ENCODE results near the gene ASB4. TPM values are rescaled to one million over a fixed set of nuclear protein-coding genes. Genes with fewer than 3 reads are reported as not detected.

ASB4 gene
- total RNA-seq, 1 experiment from 2014 or later: 0.06 TPM

DNA sequence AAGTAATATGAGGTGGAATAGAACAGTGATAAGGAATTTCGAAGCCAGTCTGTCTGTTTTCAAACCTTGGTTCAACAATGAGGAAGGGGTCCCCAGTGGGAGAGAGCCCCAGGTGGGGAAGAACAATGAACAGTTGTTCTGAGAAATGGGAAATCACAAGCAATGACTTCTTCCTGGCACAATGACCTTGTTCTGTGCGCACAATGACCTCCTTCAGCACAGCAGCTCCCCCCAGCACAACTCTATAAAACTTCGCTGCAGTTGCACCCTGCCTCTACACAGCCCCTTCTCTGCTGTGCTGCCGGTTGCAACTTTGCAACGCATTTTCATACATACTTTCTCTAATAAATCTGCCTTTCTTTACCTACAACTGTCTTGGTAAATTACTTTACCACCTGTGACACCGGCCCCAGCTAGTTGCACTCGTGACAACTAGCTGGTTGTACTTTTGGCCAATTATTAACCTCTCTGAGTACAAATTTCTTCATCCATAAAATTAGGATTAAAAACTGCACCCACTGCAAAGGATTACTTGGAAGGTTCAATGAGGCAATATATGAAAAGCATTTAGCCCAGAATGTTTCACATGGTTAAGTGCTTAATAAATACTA is 40.5 kb downstream of the ASB4 start:
- DNase-seq (ENCODE audit: low read depth): no peak

DNA sequence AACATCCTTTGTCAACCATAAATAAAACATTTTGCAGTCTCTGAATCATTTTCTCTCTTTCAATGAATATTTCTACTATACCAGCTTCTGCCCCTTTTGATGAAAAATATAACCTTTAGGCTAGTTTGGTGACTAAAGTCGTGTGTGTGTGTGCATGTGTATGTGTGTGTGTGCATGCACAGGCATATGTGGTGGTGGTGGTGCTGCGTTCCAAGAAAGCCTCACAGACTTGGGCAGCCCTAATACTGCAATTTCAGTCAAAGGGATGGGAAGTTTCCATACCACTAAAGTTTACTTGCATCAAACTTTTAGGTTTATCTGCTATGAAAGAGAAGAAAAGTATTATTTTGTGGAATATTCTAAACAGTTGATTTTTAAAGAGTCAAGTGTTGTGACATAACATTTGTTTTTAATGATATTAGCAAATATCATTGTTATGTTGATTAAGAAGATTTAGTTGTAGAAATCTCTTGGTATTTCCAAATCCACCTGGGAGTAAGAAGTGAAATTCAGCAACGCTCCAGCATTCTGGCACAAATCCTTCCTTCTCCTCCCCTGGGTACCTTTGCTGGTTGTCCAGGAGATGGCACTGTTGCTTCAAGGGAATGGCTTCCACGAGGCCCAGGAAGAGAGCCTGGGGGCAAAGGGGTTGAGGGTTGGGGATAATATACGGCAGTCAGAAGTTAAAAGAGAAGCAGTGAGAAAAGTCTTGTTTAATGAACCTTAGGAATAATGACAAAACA is 41.5 kb downstream of the ASB4 start:
- DNase-seq (ENCODE audit: low read depth): peak; percentile 62

- no peak for DNase-seq (ENCODE audit: low read depth)
Measured at GRCh38 chr7:95527776-95528250, 42.1 kb downstream of the ASB4 start.

- no peak for DNase-seq (ENCODE audit: low read depth)
Measured at GRCh38 chr7:95529701-95530100, 44.0 kb downstream of the ASB4 start.

DNA sequence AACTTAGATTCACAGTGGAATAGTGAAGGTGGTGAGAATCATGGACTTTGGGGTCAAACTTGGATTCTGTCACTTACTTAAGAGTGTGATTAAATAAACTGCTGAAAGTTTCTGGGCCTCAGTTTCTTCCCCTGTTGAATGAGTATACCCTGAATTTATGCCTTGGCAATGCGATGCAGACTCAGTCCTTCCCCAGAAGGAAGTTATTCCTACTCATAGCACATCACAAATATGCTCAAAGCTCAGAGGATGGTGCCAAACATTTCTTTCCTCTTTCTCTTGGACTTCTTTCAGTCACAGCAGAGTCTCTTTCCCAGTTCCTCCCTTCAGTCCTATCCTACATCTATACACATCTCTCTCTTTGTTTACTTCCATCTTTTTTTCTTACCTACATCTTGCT is 45.1 kb downstream of the ASB4 start:
- no peak for DNase-seq (ENCODE audit: low read depth)

DNA sequence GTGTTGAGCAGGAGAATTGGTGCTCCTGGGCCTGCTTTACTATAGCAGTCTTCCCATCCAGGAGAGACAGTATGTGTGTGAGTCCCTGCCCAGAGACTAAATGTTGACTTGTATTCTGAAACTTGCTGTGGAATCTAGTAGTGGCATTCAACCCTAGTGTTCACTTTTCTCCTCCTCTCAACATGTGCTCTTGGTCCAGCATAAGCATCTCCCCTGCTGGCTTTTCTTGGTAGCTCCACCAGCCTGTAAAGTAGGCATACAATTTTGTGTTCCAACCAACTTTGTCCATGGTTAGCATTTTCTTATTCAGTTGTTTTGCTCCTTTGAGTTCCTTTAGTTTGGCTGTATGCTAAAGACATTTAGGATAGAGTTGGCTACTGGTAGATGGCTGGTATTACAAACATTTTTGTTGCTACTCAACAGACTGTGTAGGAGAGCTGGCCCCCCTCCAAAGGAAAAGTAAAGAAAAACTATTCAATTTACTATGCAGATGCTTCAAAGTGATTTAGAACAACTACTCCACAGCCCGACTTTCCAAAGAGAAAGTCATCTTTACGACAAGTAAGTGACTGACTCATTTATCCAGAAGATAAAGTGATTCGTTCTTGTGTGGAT is 46.0 kb downstream of the ASB4 start:
- no peak for DNase-seq (ENCODE audit: low read depth)

DNA sequence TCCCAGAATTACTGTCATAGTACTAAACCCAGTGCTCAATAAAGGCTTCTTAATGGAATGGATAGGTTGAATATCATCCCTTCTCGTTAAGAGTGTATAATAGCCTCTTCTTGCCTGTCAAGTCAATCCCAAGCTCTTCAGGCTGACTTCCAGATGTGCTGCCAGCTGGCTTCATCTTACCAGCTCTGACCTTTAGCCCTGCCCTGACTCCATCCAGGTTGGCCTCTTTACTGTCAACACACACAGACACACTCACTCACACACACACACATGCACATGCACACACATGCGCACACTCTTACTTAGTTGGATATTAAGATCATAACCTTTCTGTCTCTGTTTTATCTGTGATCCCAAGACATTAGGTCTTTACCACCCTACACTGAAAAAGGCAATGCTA is 49.1 kb downstream of the ASB4 start:
- DNase-seq (ENCODE audit: low read depth): no peak

- no peak for DNase-seq (ENCODE audit: low read depth)
Measured at GRCh38 chr7:95535662-95536061, 49.9 kb downstream of the ASB4 start.

GRCh38 chr7:95536656-95537311 is 51.0 kb downstream of the ASB4 start:
- no peak for DNase-seq (ENCODE audit: low read depth)

DNA sequence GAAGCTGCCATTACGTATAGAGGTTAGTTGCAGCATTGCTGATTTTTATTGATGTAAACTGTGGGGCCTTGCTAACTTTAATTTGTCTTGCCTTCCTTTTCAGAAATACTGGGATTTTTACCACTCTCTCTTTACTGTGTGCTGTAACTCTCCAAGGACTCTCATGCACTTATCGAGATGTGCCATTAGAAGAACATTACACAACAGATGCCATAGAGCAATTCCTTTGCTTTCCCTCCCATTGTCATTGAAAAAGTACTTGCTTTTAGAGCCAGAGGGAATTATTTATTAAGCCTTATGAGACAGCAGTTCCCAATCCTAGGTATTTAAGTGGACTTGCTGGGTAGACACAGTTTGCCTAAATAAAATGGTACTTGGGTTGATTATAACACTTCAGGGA is 51.7 kb downstream of the ASB4 start:
- DNase-seq (ENCODE audit: low read depth): no peak

DNA sequence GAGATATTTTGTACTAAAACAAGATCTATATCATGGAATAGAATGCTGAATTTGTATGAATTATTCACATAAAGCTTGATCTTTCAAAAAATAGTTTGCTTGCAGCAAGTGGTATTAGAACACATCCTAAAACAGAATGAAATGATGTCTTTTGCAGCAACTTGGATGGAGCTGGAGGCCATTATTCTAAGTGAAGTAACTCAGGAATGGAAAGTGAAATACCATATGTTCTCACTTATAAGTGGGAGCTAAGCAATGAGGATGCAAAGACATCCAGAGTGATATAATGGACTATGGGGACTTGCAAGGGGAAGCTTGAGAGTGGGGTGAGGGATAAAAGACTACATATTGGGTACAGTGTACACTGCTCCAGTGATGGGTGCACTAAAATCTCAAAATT is 53.7 kb downstream of the ASB4 start:
- no peak for DNase-seq (ENCODE audit: low read depth)

DNA sequence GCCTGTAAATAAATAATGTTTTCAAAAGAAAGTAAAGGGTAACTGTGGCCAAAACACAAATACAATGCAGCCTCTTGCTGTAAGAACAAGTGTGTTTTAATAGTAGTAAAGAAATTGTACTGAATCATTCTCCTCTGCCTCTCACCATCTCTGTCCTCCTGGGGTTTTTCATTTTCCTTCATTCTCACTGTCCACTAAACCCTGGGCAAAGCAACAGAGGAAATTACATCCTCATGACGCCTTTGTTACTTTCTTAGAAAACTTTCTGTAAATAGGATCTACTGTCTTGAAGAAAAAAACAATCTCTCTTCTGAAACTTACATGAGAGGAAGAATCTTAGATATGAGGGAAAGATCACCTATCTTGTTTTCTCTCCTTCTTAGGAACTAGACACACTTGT is 54.6 kb downstream of the ASB4 start:
- no peak for DNase-seq (ENCODE audit: low read depth)

DNA sequence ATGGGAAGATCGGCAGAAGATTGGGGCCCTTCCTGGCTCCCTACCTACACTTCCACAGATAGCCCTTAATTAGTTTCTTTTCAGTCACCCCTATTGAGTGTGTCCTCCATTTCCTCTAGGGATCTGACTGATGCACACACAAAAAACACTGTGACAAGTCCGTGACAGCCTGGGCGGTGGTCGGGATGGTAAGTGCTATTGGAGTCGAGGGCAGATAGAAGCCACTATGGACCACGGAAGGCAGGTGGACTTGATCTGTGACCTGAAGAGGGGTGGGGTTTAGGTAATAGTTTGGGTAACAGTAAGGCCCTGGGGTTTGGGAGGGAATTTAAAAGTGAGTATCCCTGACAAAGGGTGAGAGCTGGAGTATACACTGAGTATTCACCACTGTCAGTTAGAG is 57.6 kb downstream of the ASB4 start:
- no peak for DNase-seq (ENCODE audit: low read depth)

DNA sequence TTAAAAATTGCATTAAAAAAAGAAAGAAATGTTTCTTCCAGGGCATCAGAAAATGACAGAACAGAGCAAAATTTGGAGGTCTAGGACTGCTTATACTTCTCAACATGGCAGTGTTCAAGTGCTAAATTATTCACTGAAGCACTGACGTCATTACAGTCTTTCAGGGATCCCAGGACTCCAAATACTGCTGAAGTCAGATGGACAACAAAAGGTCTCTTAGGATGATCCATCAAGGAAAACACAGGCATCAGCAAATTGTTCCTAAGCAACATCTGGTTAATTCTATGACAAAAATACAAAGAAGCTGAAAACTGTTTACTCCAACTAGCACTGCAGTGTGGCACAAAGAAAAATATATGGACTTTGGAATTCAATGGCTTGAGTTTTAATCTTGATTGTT is 58.4 kb downstream of the ASB4 start:
- no peak for DNase-seq (ENCODE audit: low read depth)

DNA sequence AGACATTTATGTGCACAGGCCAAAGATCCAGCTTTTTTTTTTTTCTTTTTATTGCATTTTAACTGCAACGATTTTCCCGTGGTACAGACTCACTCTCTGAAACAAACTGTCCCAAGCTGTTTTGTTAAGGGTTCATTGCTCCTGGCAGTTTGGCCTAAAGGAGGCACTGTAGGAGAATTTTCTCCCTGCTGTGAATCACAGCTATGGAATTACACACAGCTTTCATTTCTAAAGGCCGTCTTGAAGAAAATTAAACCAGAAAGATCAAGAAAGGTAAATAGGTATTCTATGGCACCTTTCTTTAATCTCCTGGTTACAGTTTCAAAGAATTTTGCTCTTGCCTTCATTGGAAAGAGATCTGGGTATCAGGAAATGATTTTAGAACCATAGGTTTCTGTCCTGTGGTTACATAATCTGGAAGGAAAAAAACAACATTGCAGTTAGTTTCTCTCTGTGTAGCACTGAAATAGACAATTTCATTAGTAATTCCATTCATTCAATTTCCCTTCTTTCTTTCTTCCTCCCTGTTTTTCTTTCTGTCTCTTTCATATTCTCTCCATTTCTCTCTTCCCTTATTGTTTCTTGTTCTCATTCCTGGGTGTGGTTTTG is 59.4 kb downstream of the ASB4 start:
- DNase-seq (ENCODE audit: low read depth): peak; percentile 36

DNA sequence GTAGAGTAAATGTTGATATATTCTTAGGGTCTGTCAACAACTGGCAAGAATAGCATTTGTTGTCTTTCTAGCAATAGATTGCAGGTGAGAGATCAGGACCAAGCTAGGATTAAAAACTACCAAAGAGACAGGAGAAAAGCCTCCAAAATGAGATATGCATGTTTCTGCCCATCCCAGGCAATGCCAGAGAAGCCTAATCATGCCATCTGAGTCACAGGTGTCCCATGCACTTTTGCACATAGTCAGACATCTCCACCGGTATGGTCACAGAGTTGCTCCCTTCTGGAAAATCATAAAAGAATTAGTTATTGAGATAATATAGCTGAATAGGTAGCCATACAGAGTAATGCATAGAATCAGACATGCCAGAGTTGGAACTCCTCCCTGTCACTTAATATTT is 59.9 kb downstream of the ASB4 start:
- no peak for DNase-seq (ENCODE audit: low read depth)

GRCh38 chr7:95546647-95547046 is 60.9 kb downstream of the ASB4 start:
- DNase-seq (ENCODE audit: low read depth): no peak

DNA sequence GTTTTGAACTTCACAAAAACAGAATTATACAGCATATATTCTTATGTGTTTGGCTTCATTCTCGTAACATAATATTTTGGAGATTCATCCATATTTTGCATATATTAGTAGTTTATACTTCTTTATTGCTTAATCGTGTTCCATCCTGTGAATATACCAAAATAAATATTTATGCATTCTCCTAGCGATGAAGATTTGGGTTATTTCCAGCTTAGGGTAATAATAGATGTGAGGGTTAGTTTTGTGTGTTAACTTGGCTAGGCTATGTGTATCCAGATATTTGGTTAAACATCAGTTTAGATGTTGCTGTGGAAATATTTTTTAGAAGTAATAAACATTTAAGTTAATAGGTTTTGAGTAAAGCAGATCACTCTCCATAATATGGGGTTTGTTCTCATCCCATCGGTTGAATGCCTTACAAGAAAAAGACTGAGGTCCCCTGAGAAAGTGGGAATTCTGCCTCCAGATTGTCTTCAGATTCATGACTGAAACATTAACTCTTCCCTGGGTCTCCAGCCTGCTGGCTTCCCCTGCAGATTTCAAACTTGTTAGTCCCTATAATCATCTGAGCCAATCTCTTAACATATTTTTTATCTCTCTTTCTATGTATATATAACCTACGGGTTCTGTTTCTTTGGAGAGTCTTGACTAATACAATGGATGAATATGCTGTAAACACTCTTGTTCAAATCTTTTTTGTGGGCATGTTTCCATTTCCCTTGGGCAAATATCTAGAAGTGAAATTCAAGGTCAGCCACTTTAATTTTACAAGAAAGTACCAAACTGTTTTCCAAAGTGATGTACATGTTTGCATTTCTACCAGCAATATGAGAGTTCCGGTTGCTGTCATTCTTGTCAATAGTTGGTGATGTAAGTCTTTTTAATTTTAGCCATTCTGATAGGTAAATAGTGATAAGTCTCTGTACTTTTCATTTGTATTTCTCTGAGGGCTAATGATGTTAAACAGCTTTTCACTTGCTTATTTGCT is 61.9 kb downstream of the ASB4 start:
- DNase-seq (ENCODE audit: low read depth): no peak

DNA sequence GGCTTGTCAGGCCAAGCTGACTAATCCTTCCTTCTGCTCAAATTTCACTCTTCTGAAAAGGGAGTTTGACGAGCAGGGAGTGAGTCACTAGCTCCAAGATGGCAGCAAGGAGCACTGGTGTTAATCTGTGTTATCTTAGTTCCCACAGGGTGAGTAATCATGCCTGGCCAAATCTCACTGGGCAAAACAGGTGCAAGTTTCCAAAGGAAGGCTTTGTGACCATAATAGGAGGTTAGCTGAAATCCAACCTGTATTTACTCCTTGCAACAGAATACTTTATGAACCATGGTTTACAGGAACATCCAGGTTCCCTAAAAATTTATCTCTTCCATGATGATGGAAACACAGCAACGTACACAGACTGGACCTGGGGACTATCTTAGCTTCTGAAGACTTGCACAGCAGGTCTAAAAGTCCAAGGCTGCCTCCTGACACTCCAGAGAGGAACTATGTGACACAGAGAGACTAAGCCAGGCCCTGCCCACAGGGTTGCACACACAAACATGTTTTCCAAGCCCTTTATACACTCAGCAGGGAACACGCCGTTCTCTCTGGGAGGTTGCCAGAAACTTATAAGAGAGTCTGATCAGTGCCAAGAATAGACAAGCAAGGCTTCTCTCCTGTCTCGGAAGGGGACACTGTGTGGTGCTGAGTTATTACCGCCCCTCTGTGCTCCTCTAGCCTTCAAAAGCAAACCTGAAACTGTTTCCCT is 64.2 kb downstream of the ASB4 start:
- peak; percentile 91 for DNase-seq (ENCODE audit: low read depth)

GRCh38 chr7:95550546-95550945 is 64.8 kb downstream of the ASB4 start:
- no peak for DNase-seq (ENCODE audit: low read depth)
